Activated effector memory CD4-positive, alpha-beta T cell treated with Interleukin-2 at 50 U/mL for 16 hours (primary cell): ENCODE data around the gene RETREG1.
"Not testable (repeated sequence)": the region's sequence is repeated elsewhere in the genome, so short reads cannot be mapped to it uniquely, and the experiment has no call there.

ENCODE experiments used
- DNase-seq: peaks from one replicate; pipeline ENCODE4 v3.0.0-alpha.2; 2020

The RETREG1 gene

DNA sequence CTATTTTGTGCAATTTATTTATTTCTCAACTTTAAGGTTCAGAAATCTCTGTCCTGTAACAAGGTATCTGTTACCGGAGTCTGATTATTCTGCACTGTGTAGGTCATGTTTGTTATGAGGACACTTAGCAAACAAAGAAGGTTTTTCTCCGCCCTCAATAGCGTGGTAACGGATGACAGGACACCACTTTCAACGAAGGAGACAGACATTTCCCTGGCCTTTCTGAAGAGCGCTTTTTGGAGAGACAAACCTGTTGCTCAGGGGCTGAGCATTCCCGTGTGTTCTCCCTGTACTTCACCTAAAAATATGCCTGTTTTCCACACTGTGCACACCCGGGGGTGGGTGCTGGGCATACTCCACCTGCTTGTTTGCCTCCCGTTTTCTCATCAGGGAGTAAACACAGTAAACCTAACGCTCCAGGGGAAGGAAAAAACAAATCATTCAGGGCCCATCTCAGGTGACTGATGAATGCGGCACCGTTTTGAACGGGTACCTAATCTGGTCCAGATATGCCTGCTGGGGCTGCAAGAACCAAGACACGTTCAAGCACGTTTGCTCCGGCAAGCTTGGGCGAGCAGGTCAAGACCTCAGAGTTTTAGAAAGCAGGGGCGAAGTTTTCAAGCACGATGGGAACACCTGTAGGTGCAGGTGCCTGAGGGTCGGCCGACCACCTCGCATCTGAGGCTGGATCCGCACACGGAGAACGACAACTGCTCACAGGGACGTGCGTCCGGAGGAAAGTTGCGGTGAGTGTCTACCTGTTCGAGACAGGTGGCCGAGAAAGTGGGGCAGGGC, 859 bp downstream of the RETREG1 start:
- DNase-seq, result no peak

DNA sequence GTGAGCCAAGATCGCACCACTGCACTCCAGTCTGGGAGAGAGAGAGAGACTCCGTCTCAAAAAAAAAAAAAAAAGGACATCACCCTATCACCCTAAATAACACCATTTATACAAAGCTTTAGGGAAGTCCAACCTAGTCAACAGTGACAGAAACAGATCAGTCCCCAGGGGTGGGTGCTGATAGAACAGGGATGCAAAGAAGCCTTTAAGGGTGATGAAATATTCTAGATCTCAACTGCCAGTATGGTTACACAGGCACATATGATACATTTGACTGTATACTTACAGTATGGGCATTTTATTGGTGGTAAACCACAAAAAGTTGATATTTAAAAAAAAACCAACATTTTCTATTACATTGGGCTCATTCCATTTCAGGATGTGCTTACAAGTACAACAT, 4.8 kb downstream of the RETREG1 start:
- no peak for DNase-seq

DNA sequence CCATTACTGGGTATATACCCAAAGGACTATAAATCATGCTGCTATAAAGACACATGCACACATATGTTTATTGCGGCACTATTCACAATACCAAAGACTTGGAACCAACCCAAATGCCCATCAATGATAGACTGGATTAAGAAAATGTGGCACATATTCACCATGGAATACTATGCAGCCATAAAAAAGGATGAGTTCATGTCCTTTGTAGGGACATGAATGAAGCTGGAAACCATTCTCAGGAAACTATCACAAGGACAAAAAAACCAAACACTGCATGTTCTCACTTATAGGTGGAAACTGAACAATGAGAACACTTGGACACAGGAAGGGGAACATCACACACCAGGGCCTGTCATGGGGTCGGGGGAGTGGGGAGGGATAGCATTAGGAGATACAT, 5.9 kb downstream of the RETREG1 start:
- not testable (repeated sequence) for DNase-seq

DNA sequence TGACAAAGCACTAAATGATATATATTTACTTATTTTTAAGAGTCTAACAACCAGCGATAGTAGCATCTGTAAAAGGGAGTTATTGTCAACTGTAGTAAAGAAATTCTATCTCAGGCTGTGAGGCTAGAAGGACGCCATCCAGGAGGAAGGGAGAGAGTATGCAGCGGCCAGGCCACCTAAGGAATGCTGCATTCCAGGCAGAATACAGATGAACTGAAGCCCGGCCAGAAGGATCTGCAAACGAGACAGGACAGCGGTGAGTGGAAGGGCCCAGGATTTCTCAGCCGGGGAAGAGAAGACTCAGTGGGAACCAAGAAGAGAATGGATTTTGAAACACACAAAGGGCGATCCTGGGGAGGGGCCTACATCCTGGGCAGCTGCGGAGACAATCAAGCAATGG, 7.4 kb downstream of the RETREG1 start:
- DNase-seq, result no peak

DNA sequence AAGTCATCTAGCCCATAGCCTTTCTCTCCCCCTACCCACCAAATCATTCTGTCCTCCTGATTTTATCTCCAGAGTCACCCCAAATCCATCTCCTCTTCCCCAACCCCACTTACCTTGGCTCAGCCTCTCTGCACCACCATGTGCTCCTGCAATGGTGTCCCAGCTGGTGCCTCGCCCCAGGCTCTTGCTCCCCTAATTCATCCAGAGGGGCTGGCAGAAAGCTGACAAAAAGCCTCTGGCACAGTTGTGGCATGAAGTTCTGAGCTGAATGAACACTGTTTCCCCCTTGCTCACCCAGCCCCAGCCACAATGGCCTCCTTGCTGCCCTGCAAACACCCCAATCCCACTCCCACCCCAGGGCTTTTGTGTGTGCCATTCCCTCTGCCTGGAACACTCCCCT, 10.2 kb downstream of the RETREG1 start:
- DNase-seq, result no peak

GRCh38 chr5:16603701-16604100, 13.1 kb downstream of the RETREG1 start:
- no peak for DNase-seq

GRCh38 chr5:16603295-16603694, 13.5 kb downstream of the RETREG1 start:
- no peak for DNase-seq

DNA sequence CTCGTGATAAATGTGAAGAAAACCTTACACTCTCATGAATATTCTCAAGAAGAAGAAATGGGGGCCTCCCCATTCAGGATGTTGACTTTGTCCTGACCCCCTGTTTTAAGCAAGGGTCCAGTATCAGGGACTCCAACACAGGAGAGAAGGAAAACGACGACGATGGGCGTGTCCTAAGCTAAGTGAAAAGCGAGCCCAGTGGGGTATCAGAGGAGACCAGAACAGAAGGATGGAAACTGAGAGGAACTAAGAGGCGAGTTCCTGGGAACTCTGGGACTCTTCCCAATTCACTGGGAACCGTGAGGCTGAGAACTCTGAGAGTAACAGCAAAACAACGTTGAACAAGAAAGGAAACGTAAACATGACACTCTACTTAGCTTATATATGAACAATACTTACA, 14.6 kb downstream of the RETREG1 start:
- DNase-seq, result no peak

GRCh38 chr5:16600946-16601345, 15.9 kb downstream of the RETREG1 start:
- no peak for DNase-seq

DNA sequence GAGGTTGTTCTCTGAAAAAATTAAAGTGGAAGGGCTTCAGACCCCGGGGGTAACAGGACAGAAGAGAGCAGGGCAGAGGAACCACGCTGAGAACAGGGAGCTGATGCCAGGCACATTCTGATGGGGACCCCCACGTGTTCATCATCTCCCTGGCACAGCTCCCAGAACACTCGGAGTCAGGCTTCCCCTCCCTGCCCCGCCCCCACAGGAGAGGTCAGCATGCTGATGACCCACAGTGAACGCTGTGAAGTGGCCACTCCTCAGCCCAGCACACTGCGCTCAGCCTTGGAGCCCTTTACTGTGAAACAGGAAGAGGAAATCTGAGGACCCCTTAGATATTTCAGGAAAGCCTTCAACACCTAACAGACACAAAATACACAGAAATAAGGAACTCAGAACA, 16.4 kb downstream of the RETREG1 start:
- no peak for DNase-seq

- no peak for DNase-seq
These were observed 18.7 kb downstream of the RETREG1 start for GRCh38 chr5:16597946-16598694.

DNA sequence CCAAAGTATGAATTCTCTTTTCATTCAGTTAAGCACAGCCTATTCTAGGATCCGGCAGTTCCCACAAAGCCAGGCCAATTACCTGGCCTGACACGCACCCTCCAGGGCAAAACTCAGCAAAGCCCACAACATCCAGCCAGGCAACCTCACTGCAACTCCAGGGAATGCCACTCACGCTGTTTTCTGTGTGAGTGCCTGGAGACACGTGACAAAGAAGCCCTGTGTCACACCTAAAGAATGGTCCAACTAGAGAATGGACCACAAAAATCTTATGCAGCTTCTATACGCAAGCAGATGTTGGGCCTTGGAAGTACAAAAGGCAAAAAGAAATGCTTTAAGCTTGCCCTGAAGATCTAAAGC, 20.2 kb downstream of the RETREG1 start:
- DNase-seq, result no peak

GRCh38 chr5:16595881-16596580, 20.8 kb downstream of the RETREG1 start:
- no peak for DNase-seq

DNA sequence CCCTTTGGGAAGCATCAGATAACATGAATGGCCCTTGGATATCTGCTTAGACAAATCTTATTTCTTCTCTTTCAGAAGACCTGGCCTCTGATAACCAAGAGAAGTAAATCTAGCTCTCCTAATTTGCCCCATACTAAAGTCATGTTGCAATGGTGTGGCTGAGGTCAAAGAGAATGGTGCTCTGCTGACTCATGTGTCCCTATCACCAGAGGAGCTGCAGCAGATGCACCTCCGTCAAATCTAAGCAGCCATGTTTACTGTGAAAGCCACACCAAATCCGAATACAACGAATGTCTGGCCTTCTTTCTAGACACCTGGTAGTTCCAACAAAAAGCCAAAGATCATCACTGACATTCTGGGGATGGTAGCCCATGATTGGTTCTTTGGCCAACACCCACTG, 23.2 kb downstream of the RETREG1 start:
- no peak for DNase-seq

- DNase-seq, result no peak
These were observed 23.8 kb downstream of the RETREG1 start for GRCh38 chr5:16593013-16593412.

- DNase-seq, result no peak
These were observed 24.5 kb downstream of the RETREG1 start for GRCh38 chr5:16592255-16592654.

DNA sequence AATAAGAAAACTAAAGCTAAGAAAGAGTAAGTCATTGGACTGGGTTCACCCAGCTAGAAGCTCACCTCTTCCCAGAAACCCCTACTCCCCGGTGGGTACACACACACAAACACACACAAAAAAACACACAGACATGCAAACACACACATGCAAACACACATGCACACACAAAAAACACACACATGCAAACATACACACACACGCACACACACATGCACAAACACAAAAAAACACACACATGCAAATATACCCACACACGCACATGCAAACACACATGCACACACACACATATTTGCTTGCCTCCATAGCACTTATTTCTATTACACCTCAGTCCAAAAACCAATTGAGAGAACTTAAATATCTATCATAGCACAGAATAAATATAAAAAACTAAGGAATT, 26.1 kb downstream of the RETREG1 start:
- no peak for DNase-seq

- DNase-seq, result no peak
These were observed 27.1 kb downstream of the RETREG1 start for GRCh38 chr5:16589658-16590057.

DNA sequence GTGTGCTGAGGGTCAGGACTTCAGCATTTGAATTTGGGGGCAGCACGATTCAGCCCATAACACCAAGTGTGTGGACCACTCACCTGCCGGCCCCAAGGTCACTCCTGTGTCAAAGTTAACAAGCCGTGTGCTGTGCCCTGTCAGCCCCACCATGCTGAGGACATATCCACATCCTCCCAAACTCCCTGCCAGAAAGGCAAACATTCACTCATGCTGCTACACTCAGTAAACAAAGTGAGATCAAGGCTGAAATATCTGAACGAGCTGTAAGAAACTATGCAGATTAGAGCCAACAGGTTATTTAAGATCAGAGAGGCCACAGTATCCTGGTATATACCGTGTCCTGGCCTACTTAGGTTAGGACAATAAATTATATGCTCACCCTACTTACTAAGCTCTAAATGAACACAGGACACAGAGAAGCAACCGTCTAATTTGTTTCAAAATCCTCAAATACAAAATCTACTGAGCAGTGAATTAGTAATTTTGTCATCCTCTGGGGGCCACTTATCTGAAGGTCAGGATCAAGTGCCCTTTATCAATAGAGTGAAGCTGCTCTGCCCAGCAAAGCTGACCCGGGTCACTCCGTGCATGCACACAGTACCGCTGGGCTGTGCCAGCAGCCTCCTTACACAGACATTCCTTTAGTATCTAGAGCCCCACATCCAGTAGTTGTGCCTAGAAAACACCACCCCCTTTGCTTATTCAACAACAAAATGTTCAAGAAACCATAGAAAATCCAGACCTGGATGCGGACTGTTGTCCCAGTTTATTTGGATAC, 28.2 kb downstream of the RETREG1 start:
- DNase-seq, result no peak

GRCh38 chr5:16586556-16586955, 30.2 kb downstream of the RETREG1 start:
- no peak for DNase-seq

- no peak for DNase-seq
These were observed 31.6 kb downstream of the RETREG1 start for GRCh38 chr5:16585041-16585667.

DNA sequence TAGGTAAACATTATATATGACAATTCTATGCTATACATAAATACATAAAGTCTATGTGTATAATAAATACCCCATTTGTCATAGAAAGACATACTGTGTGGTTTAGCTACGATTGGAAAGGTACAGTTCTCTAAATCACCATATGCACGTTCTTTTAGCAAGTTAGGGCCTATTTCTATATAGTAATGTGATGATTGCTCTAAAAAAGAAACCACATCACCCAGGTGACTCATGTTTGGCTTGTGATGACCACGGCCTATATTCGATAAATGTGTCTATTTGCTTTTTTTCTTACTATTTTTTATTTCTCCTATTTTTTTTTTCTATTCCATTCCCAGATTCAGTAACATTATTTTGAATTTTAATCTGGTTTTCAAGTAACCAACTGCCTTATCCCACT, 34.7 kb downstream of the RETREG1 start:
- DNase-seq, result no peak

DNA sequence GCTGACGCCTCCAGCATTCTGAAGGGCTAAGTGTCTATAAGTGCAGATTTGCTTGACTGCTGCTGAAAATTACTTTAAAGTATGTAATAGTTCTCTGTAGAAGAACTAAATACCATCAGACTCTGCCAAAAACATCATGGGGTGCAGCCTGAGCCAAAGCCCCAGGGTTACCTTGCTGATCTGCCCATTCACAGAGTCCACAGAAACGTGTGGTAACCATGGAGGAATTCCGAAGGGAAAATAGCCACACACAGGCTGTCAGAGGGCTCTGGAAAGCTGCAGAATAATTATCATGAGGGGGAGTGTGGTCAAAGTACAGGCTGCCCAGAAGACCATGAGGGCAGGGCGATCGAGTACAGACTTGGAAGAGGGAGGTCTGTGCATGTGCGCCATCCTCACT, 36.4 kb downstream of the RETREG1 start:
- no peak for DNase-seq
